Adrenal gland (tissue), 5 donors: ENCODE results near the gene ZC2HC1C.
A peak's percentile ranks its signal among the peaks of the same experiment; 100 is the strongest.

Experiments used
- POLR2A ChIP-seq, 2 donors: fragments of 450-650 bp; IDR thresholded peaks; one replicate each; pipeline ENCODE4 v1.6.1; 2017; ENCODE audit warnings: antibody characterized with exemption in 2 of 2, mild to moderate bottlenecking in 2 of 2, moderate library complexity in 1 of 2
- TF ChIP-seq, protein P1 (sequence below), 6 experiments: fragments of 450-650 bp in 4 of 6; fragments of 200-600 bp in 2 of 6; sonication (generic) in 1 of 6; IDR thresholded peaks; 1 replicate in 5 of 6; 2 replicates in 1 of 6; pipeline versions ENCODE4 v1.5.1 to v1.8.0; 2016 to 2021; ENCODE audit warnings: antibody characterized with exemption in 6 of 6, mild to moderate bottlenecking in 2 of 6, moderate library complexity in 1 of 6
- donor health status: DM: no; HTN: no; CAD: no.

DNA sequence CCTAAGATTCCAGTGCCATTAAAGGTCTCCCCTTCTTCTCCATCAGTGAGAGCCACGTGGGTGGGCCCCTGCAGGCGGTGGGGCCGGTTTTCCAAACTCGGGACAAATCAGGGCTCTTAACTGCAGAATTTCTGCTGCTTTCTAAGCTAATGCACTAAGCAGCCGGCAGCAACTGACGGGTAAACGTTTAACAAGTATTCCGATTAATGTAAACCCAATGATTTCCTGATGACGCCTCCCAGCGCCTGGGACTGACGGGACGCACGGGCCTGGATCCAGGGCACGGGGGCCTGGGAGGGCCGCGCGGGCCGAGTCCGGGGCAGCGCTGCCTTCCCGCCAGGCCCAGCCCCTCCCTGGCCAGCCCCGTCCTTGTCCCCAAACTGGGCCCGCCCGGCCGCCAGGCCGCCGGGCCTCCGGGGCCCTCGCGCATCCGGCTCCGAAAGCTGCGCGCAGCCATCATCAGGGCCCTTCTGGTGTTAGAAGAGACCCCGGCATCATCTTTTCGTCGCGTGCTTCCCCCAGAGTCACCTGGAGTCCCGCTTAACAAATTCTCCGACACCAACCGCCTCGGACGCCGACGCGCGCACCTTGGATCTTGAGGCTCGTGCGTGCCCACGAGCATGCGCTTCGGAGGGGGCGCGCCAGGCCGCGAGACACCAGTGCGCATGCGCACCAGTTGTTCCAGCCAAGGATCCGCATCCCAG, 18.4 kb upstream of the ZC2HC1C start, which contains the start of gene MLH3:
- TF ChIP-seq, protein P1, sequence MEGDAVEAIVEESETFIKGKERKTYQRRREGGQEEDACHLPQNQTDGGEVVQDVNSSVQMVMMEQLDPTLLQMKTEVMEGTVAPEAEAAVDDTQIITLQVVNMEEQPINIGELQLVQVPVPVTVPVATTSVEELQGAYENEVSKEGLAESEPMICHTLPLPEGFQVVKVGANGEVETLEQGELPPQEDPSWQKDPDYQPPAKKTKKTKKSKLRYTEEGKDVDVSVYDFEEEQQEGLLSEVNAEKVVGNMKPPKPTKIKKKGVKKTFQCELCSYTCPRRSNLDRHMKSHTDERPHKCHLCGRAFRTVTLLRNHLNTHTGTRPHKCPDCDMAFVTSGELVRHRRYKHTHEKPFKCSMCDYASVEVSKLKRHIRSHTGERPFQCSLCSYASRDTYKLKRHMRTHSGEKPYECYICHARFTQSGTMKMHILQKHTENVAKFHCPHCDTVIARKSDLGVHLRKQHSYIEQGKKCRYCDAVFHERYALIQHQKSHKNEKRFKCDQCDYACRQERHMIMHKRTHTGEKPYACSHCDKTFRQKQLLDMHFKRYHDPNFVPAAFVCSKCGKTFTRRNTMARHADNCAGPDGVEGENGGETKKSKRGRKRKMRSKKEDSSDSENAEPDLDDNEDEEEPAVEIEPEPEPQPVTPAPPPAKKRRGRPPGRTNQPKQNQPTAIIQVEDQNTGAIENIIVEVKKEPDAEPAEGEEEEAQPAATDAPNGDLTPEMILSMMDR (IDR thresholded peaks at IDR 0.05) = no peak
- TF ChIP-seq POLR2A (IDR thresholded peaks at IDR 0.05) = peak; percentile 33 to 64
